HG02852 (cell line): ENCODE data around the gene MDP1.
A peak's percentile ranks its signal among the peaks of the same experiment; 100 is the strongest.
"Not testable (repeated sequence)": the region's sequence is repeated elsewhere in the genome, so short reads cannot be mapped to it uniquely, and the experiment has no call there.

Experiments
- ATAC-seq: cut with Tn5 transposase; IDR thresholded peaks from one replicate; pipeline ENCODE4 v1.9.1; 2021; ENCODE audit warnings: mild to moderate bottlenecking, moderate library complexity; ENCODE audit not compliant: unreplicated experiment

MDP1 gene

GRCh38 chr14:24202538-24202937 is 13.3 kb downstream of the MDP1 start:
- ATAC-seq = not testable (repeated sequence)

- ATAC-seq = no peak
Measured at GRCh38 chr14:24198814-24199524, 16.9 kb downstream of the MDP1 start.

- no peak for ATAC-seq
Measured at GRCh38 chr14:24197056-24197450, 18.8 kb downstream of the MDP1 start.

GRCh38 chr14:24196071-24197055 is 19.5 kb downstream of the MDP1 start:
- peak; percentile 21 for ATAC-seq

GRCh38 chr14:24195186-24196070 is 20.4 kb downstream of the MDP1 start, which contains the start of gene TM9SF1:
Gene TM9SF1, minus strand, starts transcription at chr14:24195441. Its CDS starts 422 bp downstream, at chr14:24195019.
- ATAC-seq = peak; percentile 86

GRCh38 chr14:24194873-24195185 is 21.0 kb downstream of the MDP1 start:
- no peak for ATAC-seq

- ATAC-seq = no peak
Measured at GRCh38 chr14:24194186-24194872, 21.5 kb downstream of the MDP1 start.

GRCh38 chr14:24192933-24193332 is 22.9 kb downstream of the MDP1 start:
- ATAC-seq = no peak

GRCh38 chr14:24190416-24190815 is 25.4 kb downstream of the MDP1 start:
- ATAC-seq = no peak

GRCh38 chr14:24189460-24189859 is 26.4 kb downstream of the MDP1 start:
- ATAC-seq = no peak

- ATAC-seq = no peak
Measured at GRCh38 chr14:24189059-24189375, 26.8 kb downstream of the MDP1 start.

GRCh38 chr14:24188251-24189058 is 27.4 kb downstream of the MDP1 start, which contains the start of gene IPO4:
Gene IPO4, minus strand, starts transcription at chr14:24188816. Its CDS starts 29 bp downstream, at chr14:24188787.
- ATAC-seq = peak; percentile 89

- no peak for ATAC-seq
Measured at GRCh38 chr14:24187539-24187915, 28.3 kb downstream of the MDP1 start.

- no peak for ATAC-seq
Measured at GRCh38 chr14:24186831-24187538, 28.9 kb downstream of the MDP1 start.

- no peak for ATAC-seq
Measured at GRCh38 chr14:24185741-24186140, 30.1 kb downstream of the MDP1 start.

- no peak for ATAC-seq
Measured at GRCh38 chr14:24185026-24185425, 30.8 kb downstream of the MDP1 start.

- no peak for ATAC-seq
Measured at GRCh38 chr14:24184104-24184970, 31.5 kb downstream of the MDP1 start.

- no peak for ATAC-seq
Measured at GRCh38 chr14:24183014-24183481, 32.8 kb downstream of the MDP1 start.
